ENCODE measurements around the gene MSANTD1. TPM values are rescaled to one million over a fixed set of nuclear protein-coding genes. Genes with fewer than 3 reads are reported as not detected.
A peak's percentile ranks its signal among the peaks of the same experiment; 100 is the strongest.

MSANTD1 gene
- total RNA-seq, 3 donors from 2014 or later (not counting 1 experiment from before 2014, with no cell fraction given), result 0.54 to 2.2 (median 1.8) TPM

DNA sequence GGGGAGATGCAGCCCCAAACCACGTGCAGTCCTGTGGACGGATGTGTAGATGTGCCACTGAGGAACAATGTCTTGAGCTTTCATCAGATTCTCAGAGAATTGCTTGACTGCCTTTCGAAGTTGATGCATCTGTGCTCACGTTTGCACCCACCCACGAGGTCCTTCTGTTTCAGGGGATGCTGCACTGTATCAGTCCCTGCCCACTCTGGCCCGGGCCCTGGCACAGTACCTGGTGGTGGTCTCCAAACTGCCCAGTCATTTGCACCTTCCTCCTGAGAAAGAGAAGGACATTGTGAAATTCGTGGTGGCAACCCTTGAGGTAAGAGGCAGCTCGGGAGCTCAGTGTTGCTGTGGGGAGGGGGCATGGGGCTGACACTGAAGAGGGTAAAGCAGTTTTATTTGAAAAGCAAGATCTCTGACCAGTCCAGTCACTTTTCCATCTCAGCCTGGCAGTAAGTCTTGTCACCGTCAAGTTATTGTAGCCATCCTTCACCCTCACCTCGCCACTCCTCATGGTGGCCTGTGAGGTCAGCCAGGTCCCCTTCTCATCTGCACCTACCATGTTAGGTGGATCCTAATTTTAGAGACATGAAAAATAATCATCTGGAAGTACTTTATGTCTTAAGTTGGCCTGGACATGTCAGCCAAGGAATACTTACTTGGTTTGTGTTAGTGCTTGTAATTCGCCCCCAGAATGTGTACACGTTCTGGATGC, 36.4 kb upstream of the MSANTD1 start:
- DNase-seq, result peak in 1 of 2 donors; percentile 7
- no peak overlapping the region for H3K27ac ChIP-seq (ENCODE audit: low read length)
- ATAC-seq, result no peak
- H3K9me3 ChIP-seq (ENCODE audit: control insufficient read depth, insufficient read depth, low read length), result no peaks in the 10 kb centered on the region
- Mint-ChIP-seq H3K9me3 (no peaks in the 10 kb centered on the region), H3K27me3 (ENCODE audit: low read depth in 2 of 2) (no peaks in the 10 kb centered on the region), H3K27ac (no peak overlapping the region), H3K36me3 (peaks cover 22% of the 10 kb centered on the region), H3K4me3 (no peak overlapping the region), H3K4me1 (peaks cover 7 to 8% of the 10 kb centered on the region in 2 donors)
- TF ChIP-seq, protein P1, sequence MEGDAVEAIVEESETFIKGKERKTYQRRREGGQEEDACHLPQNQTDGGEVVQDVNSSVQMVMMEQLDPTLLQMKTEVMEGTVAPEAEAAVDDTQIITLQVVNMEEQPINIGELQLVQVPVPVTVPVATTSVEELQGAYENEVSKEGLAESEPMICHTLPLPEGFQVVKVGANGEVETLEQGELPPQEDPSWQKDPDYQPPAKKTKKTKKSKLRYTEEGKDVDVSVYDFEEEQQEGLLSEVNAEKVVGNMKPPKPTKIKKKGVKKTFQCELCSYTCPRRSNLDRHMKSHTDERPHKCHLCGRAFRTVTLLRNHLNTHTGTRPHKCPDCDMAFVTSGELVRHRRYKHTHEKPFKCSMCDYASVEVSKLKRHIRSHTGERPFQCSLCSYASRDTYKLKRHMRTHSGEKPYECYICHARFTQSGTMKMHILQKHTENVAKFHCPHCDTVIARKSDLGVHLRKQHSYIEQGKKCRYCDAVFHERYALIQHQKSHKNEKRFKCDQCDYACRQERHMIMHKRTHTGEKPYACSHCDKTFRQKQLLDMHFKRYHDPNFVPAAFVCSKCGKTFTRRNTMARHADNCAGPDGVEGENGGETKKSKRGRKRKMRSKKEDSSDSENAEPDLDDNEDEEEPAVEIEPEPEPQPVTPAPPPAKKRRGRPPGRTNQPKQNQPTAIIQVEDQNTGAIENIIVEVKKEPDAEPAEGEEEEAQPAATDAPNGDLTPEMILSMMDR (IDR thresholded peaks at IDR 0.05), result no peak
- 92% methylated on average over 12 of the region's 12 CpGs for WGBS (ENCODE audit: insufficient coverage)
- H3K36me3 ChIP-seq (ENCODE audit: control insufficient read depth, insufficient read depth, low read length), result peaks cover 86% of the 10 kb centered on the region
- H3K4me3 ChIP-seq (ENCODE audit: low read length), result no peak overlapping the region
- no peaks in the 10 kb centered on the region for H3K27me3 ChIP-seq (ENCODE audit: control insufficient read depth, insufficient read depth, low read length)
- intact Hi-C loops (cut with micrococcal nuclease), result no loop called here
- no peaks in the 10 kb centered on the region for H3K4me1 ChIP-seq (ENCODE audit: control insufficient read depth, insufficient read depth, low read length)

DNA sequence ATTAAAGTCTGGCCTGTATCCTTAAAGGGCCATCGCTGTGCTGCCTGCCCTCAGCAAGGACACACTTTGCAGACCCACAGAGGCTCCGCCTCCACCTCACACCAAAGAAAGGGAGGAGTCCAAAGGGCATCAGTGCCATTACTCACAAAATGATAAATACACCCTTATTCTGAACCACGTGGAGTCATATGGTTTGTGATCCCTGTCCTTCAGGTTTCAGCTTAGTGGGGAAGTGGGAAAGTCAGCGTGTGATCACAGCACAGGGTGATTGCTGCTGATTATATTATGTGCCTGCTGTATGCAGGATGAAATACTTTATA, 35.9 kb upstream of the MSANTD1 start:
- WGBS (ENCODE audit: insufficient coverage), result 100% methylated on average over 3 of the region's 4 CpGs
- no peak for ATAC-seq
- no peak overlapping the region for H3K27ac Mint-ChIP-seq

DNA sequence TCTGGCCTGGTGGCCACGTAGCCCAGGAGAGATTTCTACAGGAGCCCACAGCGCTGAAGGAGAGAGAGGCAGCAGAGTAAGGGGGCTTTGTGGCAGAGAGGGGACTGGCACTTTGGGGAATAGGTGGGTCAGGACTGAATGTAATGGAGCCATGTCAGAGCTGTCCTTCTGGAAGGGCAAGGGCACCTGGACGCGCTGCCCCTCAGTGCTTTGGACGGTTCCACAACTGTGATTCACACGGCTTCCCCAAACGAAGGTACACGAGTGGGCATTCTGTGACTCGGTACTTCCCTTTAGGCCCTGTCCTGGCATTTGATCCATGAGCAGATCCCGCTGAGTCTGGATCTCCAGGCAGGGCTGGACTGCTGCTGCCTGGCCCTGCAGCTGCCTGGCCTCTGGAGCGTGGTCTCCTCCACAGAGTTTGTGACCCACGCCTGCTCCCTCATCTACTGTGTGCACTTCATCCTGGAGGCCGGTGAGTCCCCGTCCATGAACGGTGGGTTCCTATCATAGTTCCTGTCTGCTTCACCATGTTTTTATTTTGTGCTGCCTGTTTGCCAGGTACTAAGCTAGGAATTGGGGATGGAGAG, 35.2 kb upstream of the MSANTD1 start:
- no peak overlapping the region for H3K4me3 Mint-ChIP-seq
- H3K27me3 Mint-ChIP-seq (ENCODE audit: low read depth in 2 of 2), result no peaks in the 10 kb centered on the region
- intact Hi-C loops (cut with micrococcal nuclease), result no loop called here
- ATAC-seq, result no peak
- H3K9me3 ChIP-seq (ENCODE audit: control insufficient read depth, insufficient read depth, low read length), result no peaks in the 10 kb centered on the region
- H3K4me3 ChIP-seq (ENCODE audit: low read length), result no peak overlapping the region
- no peak for DNase-seq
- no peak overlapping the region for H3K27ac ChIP-seq (ENCODE audit: low read length)
- no peaks in the 10 kb centered on the region for H3K27me3 ChIP-seq (ENCODE audit: control insufficient read depth, insufficient read depth, low read length)
- TF ChIP-seq, protein P1 (IDR thresholded peaks at IDR 0.05), result no peak
- H3K27ac Mint-ChIP-seq, result no peak overlapping the region
- peaks cover 85% of the 10 kb centered on the region for H3K36me3 ChIP-seq (ENCODE audit: control insufficient read depth, insufficient read depth, low read length)
- WGBS (ENCODE audit: insufficient coverage), result 98% methylated on average over 15 of the region's 15 CpGs
- no peaks in the 10 kb centered on the region for H3K4me1 ChIP-seq (ENCODE audit: control insufficient read depth, insufficient read depth, low read length)
- peaks cover 4% of the 10 kb centered on the region in 2 donors for H3K4me1 Mint-ChIP-seq
- H3K9me3 Mint-ChIP-seq, result no peaks in the 10 kb centered on the region
- H3K36me3 Mint-ChIP-seq, result peaks cover 12% of the 10 kb centered on the region

More for the DNA sequence above, 35.9 kb upstream of the MSANTD1 start:
- no peaks in the 10 kb centered on the region for H3K27me3 Mint-ChIP-seq (ENCODE audit: low read depth in 2 of 2)
- Histone ChIP-seq H3K36me3 (ENCODE audit: control insufficient read depth, insufficient read depth, low read length) (peaks cover 86% of the 10 kb centered on the region), H3K4me1 (ENCODE audit: control insufficient read depth, insufficient read depth, low read length) (no peaks in the 10 kb centered on the region), H3K27me3 (ENCODE audit: control insufficient read depth, insufficient read depth, low read length) (no peaks in the 10 kb centered on the region), H3K4me3 (ENCODE audit: low read length) (no peak overlapping the region), H3K27ac (ENCODE audit: low read length) (no peak overlapping the region), H3K9me3 (ENCODE audit: control insufficient read depth, insufficient read depth, low read length) (no peaks in the 10 kb centered on the region)
- no peak for DNase-seq
- intact Hi-C loops (cut with micrococcal nuclease), result no loop called here
- peaks cover 18% of the 10 kb centered on the region for H3K36me3 Mint-ChIP-seq
- H3K4me3 Mint-ChIP-seq, result no peak overlapping the region
- peaks cover 3 to 5% of the 10 kb centered on the region in 2 donors for H3K4me1 Mint-ChIP-seq
- TF ChIP-seq, protein P1 (IDR thresholded peaks at IDR 0.05), result no peak
- no peaks in the 10 kb centered on the region for H3K9me3 Mint-ChIP-seq
